H4 (cell line): ENCODE results near the gene BACH2. TPM values are rescaled to one million over a fixed set of nuclear protein-coding genes. Genes with fewer than 3 reads are reported as not detected.
A peak's percentile ranks its signal among the peaks of the same experiment; 100 is the strongest.
"Not testable (repeated sequence)": the region's sequence is repeated elsewhere in the genome, so short reads cannot be mapped to it uniquely, and the experiment has no call there.

ENCODE experiments used
- DNase-seq: peaks from one replicate; pipeline ENCODE4 v3.0.0-alpha.2; 2015; ENCODE audit warnings: low spot score
- total RNA-seq: library from RNA; depleted of rRNA; stranded (reverse); fragments of >200 nt; shearing (Covaris generic); gene quantifications from 2 replicates; pipeline ENCODE4 v1.2.3, GENCODE V29; 2014

Gene BACH2
- total RNA-seq, 1 experiment from 2014 or later: 0.31 TPM

- DNase-seq: no peak
Observed at GRCh38 chr6:89910902-89911240, 385.8 kb downstream of the BACH2 start.

- not testable (repeated sequence) for DNase-seq
Observed at GRCh38 chr6:89910001-89910901, 386.4 kb downstream of the BACH2 start.

GRCh38 chr6:89895276-89895874 is 401.3 kb downstream of the BACH2 start:
- DNase-seq: peak; percentile 17

- no peak for DNase-seq
Observed at GRCh38 chr6:89894169-89894568, 402.5 kb downstream of the BACH2 start, which contains the start of gene GJA10. Gene GJA10, plus strand, starts transcription at chr6:89894469. Its CDS starts 0 bp downstream, at chr6:89894469.

GRCh38 chr6:89892577-89892976 is 404.1 kb downstream of the BACH2 start:
- not testable (repeated sequence) for DNase-seq

- not testable (repeated sequence) for DNase-seq
Observed at GRCh38 chr6:89890845-89891528, 405.7 kb downstream of the BACH2 start.

GRCh38 chr6:89888871-89889270 is 407.8 kb downstream of the BACH2 start:
- no peak for DNase-seq

- no peak for DNase-seq
Observed at GRCh38 chr6:89888138-89888514, 408.5 kb downstream of the BACH2 start.

GRCh38 chr6:89887452-89888137 is 409.0 kb downstream of the BACH2 start:
- DNase-seq: no peak

GRCh38 chr6:89886378-89887120 is 410.1 kb downstream of the BACH2 start:
- no peak for DNase-seq
